Activated T-cell treated with anti-CD3 and anti-CD28 coated beads for 24 hours (primary cell): ENCODE results near the gene CAMTA1.

ENCODE experiments used
- DNase-seq: peaks from one replicate; pipeline ENCODE4 v3.0.0-alpha.2; 2020; ENCODE audit warnings: low read depth

The CAMTA1 gene

GRCh38 chr1:6852136-6852890, 67.1 kb downstream of the CAMTA1 start:
- no peak for DNase-seq

- DNase-seq = no peak
Measured at GRCh38 chr1:6854166-6854565, 68.9 kb downstream of the CAMTA1 start.

- DNase-seq = no peak
Measured at GRCh38 chr1:6857831-6858230, 72.6 kb downstream of the CAMTA1 start.

GRCh38 chr1:6858596-6858995, 73.3 kb downstream of the CAMTA1 start:
- DNase-seq = no peak

- no peak for DNase-seq
Measured at GRCh38 chr1:6859415-6860343, 74.4 kb downstream of the CAMTA1 start.

GRCh38 chr1:6860401-6860800, 75.1 kb downstream of the CAMTA1 start:
- DNase-seq = no peak

GRCh38 chr1:6861075-6861724, 75.9 kb downstream of the CAMTA1 start:
- no peak for DNase-seq

- no peak for DNase-seq
Measured at GRCh38 chr1:6862906-6863305, 77.7 kb downstream of the CAMTA1 start.

- no peak for DNase-seq
Measured at GRCh38 chr1:6864166-6864565, 78.9 kb downstream of the CAMTA1 start.

- no peak for DNase-seq
Measured at GRCh38 chr1:6866825-6867224, 81.6 kb downstream of the CAMTA1 start.

GRCh38 chr1:6867321-6867720, 82.1 kb downstream of the CAMTA1 start:
- no peak for DNase-seq

GRCh38 chr1:6867729-6868659, 82.7 kb downstream of the CAMTA1 start:
- no peak for DNase-seq

GRCh38 chr1:6868660-6869380, 83.6 kb downstream of the CAMTA1 start:
- DNase-seq = no peak

GRCh38 chr1:6869545-6869944, 84.3 kb downstream of the CAMTA1 start:
- no peak for DNase-seq

- DNase-seq = no peak
Measured at GRCh38 chr1:6870086-6870485, 84.8 kb downstream of the CAMTA1 start.

GRCh38 chr1:6870571-6870970, 85.3 kb downstream of the CAMTA1 start:
- no peak for DNase-seq

GRCh38 chr1:6871300-6871972, 86.2 kb downstream of the CAMTA1 start:
- no peak for DNase-seq

GRCh38 chr1:6872573-6873261, 87.5 kb downstream of the CAMTA1 start:
- DNase-seq = no peak

GRCh38 chr1:6873298-6874015, 88.2 kb downstream of the CAMTA1 start:
- no peak for DNase-seq
